ENCODE data around the gene MYO16.

DNA sequence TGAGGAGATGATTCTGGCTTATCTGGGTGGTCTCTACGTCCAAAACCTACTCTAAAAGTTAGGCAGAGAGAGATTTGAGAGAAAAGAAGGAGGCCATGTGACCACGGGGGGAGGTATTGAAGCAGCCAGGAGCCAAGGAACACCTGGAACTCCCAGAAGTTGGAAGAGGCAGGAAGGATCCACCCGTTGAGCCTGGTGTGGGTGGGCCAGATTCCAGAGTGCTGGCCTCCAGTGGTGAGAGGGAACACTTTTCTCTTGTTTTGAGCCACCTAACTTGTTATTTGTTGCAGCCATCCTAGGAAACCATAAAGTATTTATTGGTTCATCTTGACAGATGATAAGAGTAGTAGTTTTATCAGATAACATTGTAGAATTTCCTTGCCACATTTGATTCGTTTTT lies 396.9 kb downstream of the MYO16 start:
- no peak for TF ChIP-seq GATA2 (IDR thresholded peaks at IDR 0.05; ENCODE audit: low read depth, low read length)
- TF ChIP-seq GATA3 (IDR thresholded peaks at IDR 0.05; ENCODE audit: low read depth, low read length) = no peak
